ENCODE data around the gene UBFD1.

The UBFD1 gene

DNA sequence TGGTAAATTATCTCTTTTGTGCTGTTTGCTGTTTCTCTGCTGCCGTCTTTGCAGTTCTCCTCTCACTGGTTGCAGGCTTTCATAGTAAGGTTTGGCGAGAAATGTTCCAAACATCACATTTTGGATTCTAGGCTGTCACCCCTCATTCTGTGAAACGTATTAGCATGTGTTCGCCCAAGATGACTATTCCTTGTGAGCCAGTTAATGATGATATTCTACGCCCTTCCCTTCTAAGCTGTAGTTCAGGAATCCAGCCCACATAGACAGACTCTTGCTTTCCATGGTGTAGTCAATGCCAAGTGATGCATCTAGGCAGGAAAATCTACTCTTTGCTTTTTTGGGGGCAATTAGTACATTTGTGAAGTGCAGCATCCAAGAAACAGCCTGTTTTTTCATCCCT, 14.4 kb downstream of the UBFD1 start:
- Histone ChIP-seq H3K27ac (no peak overlapping the region), H3K9me3 (ENCODE audit: control insufficient read depth, low read length) (no peaks in the 10 kb centered on the region), H3K9ac (no peak overlapping the region), H3K4me2 (ENCODE audit: low read length) (no peak overlapping the region), H3K27me3 (ENCODE audit: control insufficient read depth, insufficient read depth, low read length) (no peaks in the 10 kb centered on the region), H3K79me2 (no peaks in the 10 kb centered on the region), H3K4me3 (ENCODE audit: low read depth, low read length) (no peak overlapping the region), H3K36me3 (ENCODE audit: control insufficient read depth, insufficient read depth, low read length) (no peaks in the 10 kb centered on the region), H3K4me1 (no peaks in the 10 kb centered on the region), H2AFZ (no peak overlapping the region)
- TF ChIP-seq CTCF (IDR thresholded peaks at IDR 0.05), result no peak

DNA sequence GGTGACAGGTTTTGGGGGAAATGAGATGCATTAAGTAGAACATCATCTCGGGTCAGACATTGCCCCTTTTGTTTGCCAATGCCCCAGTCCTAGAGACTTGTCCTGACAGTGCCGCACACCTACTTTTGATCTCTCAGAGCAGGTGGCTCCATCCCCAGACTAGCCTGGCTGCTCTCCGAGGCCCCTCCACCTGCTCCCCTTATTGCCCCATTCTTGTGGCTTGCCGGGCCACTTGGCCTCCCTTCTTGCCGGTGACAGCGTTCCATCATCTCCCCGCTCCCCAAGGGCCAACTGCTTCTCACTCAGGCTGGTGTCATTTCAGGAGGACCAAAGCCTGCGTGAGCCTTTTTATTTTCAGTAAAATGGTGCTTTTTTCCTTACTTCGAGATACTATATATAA, 14.9 kb downstream of the UBFD1 start:
- Histone ChIP-seq H3K9me3 (ENCODE audit: control insufficient read depth, low read length) (no peaks in the 10 kb centered on the region), H3K36me3 (ENCODE audit: control insufficient read depth, insufficient read depth, low read length) (no peaks in the 10 kb centered on the region), H3K27me3 (ENCODE audit: control insufficient read depth, insufficient read depth, low read length) (no peaks in the 10 kb centered on the region), H3K4me3 (ENCODE audit: low read depth, low read length) (no peak overlapping the region), H3K4me1 (no peaks in the 10 kb centered on the region), H3K9ac (no peak overlapping the region), H3K4me2 (ENCODE audit: low read length) (no peak overlapping the region), H2AFZ (no peak overlapping the region), H3K27ac (no peak overlapping the region), H3K79me2 (no peaks in the 10 kb centered on the region)
- TF ChIP-seq CTCF (IDR thresholded peaks at IDR 0.05), result no peak

DNA sequence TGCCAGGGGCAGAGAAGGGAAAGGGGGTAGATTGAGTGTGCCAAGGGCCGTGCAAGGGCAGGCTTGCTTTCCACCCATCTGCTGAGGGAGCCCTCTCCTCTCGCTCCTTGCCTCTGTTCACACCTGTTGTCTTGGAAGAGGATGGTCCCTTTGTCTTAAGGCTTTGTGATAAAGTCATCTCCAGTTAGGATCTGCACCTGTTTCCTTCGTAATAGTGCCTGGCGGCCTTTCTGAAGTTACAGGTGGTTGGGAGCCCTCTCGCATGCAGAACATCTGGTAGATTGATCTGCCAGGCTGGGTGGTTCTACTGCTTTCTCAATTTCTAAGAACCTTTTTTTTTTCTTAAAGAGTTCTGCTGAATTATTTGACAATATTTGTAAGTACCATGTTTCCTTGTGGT, 16.3 kb downstream of the UBFD1 start:
- no peaks in the 10 kb centered on the region for H3K9me3 ChIP-seq (ENCODE audit: control insufficient read depth, low read length)
- H3K4me1 ChIP-seq, result no peaks in the 10 kb centered on the region
- TF ChIP-seq CTCF (IDR thresholded peaks at IDR 0.05), result no peak
- no peaks in the 10 kb centered on the region for H3K27me3 ChIP-seq (ENCODE audit: control insufficient read depth, insufficient read depth, low read length)
- no peak overlapping the region for H3K4me3 ChIP-seq (ENCODE audit: low read depth, low read length)
- H2AFZ ChIP-seq, result no peak overlapping the region
- H3K4me2 ChIP-seq (ENCODE audit: low read length), result no peak overlapping the region
- no peak overlapping the region for H3K9ac ChIP-seq
- no peaks in the 10 kb centered on the region for H3K79me2 ChIP-seq
- H3K36me3 ChIP-seq (ENCODE audit: control insufficient read depth, insufficient read depth, low read length), result no peaks in the 10 kb centered on the region
- no peak overlapping the region for H3K27ac ChIP-seq

GRCh38 chr16:23575834-23576233, 18.3 kb downstream of the UBFD1 start:
- Histone ChIP-seq H3K4me2 (ENCODE audit: low read length) (no peak overlapping the region), H3K27ac (no peak overlapping the region), H3K27me3 (ENCODE audit: control insufficient read depth, insufficient read depth, low read length) (no peaks in the 10 kb centered on the region), H3K4me1 (no peaks in the 10 kb centered on the region), H3K9me3 (ENCODE audit: control insufficient read depth, low read length) (no peaks in the 10 kb centered on the region), H3K36me3 (ENCODE audit: control insufficient read depth, insufficient read depth, low read length) (no peaks in the 10 kb centered on the region), H3K79me2 (no peaks in the 10 kb centered on the region), H3K4me3 (ENCODE audit: low read depth, low read length) (no peak overlapping the region), H3K9ac (no peak overlapping the region), H2AFZ (no peak overlapping the region)
- TF ChIP-seq CTCF (IDR thresholded peaks at IDR 0.05), result no peak

- Histone ChIP-seq H3K79me2 (no peaks in the 10 kb centered on the region), H3K4me2 (ENCODE audit: low read length) (no peak overlapping the region), H3K9ac (no peak overlapping the region), H2AFZ (no peak overlapping the region), H3K36me3 (ENCODE audit: control insufficient read depth, insufficient read depth, low read length) (no peaks in the 10 kb centered on the region), H3K27me3 (ENCODE audit: control insufficient read depth, insufficient read depth, low read length) (no peaks in the 10 kb centered on the region), H3K27ac (no peak overlapping the region), H3K9me3 (ENCODE audit: control insufficient read depth, low read length) (no peaks in the 10 kb centered on the region), H3K4me3 (ENCODE audit: low read depth, low read length) (no peak overlapping the region), H3K4me1 (no peaks in the 10 kb centered on the region)
- no peak for TF ChIP-seq CTCF (IDR thresholded peaks at IDR 0.05)
These were observed 20.0 kb downstream of the UBFD1 start for GRCh38 chr16:23577493-23577892.
